ENCODE measurements around the gene KRTAP12-1.
"Not testable (repeated sequence)": the region's sequence is repeated elsewhere in the genome, so short reads cannot be mapped to it uniquely, and the experiment has no call there.

The KRTAP12-1 gene

DNA sequence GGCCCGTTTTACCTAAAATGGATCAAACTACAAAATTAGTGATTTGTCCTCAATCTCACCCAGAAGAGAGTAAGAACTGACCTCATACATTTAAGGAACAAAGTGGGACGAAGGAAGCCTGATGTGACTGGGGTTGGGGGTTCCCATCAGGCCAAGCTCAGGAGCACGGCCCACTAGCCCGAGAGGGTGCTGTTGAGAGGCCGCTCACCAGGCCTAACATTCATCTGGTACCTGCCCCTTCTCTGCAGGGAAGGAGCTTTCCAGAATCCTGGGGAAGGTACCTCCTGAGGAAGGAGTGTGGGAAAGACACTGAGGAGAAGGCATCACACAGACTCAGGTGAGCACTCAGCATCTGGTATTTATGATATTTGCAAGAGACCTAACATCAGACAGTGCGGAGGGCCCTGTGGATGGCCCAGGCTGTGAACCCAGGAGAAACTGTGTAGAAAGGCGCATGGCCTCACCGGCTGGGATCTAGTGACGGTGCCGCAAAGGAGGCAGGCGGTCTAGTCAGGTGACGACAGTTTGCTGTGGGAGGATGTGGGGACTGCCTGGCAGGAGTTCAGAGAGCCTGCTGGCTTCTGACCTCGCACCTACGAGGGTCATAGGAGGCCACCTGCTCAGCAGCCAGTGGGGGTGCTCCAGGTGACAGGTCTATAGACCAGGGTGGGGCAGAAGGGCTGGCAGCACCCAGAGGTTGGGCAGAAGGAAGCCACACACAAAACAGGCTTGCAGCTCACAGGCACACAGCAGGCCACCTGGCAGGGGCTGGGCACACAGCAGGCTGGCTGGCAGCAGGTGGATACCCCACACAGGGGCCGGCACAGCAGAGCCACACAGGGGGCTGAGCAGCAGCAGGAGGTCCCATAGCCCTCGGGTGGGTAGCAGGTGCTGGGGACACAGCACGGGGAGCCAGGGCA is 28.0 kb downstream of the KRTAP12-1 start:
- intact Hi-C loops (cut with DNase I) = no loop called here
- no peak for DNase-seq

DNA sequence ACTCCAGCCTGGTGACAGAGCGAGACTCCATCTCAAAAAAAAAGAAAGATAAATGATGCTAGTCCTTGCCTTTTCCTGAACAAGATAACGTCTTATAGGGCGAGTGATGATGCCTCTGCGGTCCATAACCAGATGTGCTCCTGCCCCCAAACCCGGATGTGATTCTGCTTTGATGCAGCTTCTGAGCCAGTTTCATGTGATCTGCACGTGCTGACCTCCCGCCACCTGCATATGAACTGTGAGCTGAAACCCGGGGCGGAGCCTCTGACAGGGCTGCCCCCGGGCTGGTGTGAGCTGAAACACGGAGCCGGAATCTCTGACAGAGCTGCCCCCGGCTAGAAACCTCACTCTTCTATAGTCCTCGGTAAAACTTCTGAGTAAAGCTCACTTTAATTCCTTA is 28.8 kb downstream of the KRTAP12-1 start:
- DNase-seq = no peak
- intact Hi-C loops (cut with DNase I) = no loop called here

DNA sequence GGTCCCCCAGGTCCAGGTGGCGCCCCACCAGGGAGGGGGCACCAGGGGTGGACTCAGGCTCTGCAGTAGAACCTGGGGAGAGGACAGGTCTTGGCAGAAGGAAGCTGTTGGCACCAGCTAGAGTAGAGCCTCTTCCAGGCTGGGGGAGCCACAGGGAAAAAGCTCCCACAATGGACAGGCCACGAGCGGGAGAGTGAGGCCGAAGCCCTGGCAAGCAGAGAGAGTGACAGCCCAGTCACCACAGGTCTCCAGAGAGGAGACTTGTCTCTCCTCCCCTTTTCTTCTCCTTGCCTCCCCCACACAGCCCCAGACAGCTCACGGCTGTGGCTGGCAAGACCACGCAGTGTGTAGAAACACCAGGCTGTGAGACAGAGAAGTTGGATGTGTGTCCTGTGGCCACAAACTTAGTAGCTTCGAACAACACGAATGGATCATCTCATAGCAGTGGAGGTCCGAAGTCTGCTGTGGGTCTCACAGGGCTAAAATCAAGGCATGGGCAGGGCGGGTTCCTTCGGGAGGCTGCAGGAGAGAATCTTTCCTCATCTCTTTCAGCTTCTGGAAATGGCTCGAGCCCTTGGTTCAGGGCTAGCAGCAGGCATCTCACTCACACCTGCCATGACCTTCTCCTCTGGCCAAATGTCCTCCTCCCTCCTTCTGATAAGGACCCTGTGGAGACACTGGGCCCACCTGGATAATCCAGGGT is 30.8 kb downstream of the KRTAP12-1 start:
- no peak for DNase-seq
- intact Hi-C loops (cut with DNase I) = no loop called here

DNA sequence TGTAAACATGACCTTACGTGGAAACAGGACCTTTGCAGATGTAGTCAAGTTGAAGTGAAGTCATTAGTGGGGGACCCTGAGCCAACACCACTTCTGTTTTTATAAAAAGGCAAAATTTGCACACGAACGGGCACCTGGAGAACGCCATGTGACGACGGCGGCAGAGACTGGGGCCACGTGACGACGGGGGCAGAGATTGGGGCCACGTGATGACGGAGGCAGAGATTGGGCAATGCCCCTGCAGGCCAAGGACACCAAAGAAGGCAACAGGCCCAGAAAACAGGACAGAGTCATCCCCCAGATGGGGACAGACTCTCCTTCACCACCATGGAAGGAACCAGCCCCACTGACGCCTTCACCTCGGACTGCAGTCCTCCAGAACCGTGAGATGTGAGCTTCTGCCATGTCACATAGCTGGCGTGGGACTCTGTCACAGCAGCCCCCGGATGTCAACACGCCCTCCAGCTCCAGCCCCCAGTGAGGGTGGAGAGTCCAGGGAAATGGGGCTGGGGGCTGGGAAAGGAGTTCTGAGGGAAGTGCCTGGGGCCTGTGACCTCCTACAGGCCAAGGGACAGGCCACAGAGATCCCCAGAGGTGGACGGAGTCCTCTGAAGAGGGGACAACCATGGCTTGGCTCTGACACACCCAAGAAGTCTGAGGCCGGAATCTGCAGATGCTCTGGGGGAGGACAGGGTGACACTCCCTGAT is 31.5 kb downstream of the KRTAP12-1 start:
- no peak for DNase-seq
- intact Hi-C loops (cut with DNase I) = no loop called here

DNA sequence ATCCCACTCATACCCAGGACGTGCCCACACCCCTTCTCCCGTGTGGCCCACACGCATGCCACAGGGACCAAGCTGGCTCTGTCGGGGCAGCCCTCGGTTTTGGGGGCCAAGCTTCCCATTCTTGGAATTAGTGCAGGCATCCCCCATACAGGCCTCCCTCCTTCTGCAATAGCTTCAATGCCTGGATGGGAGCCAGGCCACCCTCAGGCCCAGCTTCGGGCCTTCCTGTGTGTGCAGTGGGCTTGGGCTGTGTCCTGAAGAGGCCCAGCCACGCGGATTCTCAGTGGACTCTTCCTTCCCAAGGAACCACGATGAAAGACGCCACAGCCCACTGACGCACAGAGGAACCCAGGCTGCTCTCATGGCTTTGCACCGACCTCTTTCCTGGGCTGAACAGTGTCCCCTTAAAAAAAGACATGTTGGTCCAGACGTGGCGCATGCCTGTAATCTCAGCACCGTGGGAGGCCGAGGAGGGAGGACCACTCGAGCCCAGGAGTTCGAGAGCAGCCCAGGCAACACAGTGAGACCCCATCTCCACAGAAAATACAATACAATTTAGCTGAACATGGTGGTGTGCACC is 32.4 kb downstream of the KRTAP12-1 start:
- DNase-seq = no peak

DNA sequence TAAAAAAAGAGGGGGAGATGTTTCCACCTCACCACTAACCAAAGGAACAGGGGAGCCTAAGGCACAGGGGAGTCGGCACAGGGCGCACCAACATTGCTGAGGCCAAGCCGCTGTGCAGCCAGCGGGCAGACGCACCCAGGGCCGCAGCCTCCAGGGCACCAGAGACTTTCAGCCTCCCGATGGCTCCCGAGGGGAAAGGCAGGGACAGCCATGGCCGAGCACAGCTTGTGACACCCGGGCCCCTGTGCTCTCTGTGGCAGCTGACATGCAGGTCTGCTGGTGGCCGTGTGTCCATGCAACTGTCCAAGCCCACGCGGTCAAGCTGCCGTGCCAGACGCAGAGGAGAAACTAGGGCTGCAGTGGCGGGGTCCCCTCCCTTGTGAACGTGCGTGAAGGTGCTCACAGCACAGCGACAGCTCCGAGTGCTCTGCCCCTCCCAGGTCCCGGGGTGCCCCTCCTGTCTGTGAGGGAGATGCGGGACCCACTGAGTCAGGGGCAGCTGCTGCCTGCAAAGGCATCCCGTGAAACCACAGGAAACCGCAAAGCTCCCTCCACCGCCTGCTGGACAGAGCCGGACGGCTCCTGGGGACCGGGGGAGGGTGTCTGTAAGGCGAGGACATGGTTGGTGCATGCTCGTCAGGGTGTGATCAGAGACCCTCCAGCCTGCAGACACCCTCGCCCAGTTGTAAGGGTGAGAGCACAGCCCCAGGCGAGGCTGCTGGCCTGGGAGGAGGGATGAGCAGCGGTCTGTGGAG is 33.2 kb downstream of the KRTAP12-1 start:
- intact Hi-C loops (cut with DNase I) = no loop called here
- no peak for DNase-seq

More for the DNA sequence above, 32.4 kb downstream of the KRTAP12-1 start:
- intact Hi-C loops (cut with DNase I) = no loop called here

DNA sequence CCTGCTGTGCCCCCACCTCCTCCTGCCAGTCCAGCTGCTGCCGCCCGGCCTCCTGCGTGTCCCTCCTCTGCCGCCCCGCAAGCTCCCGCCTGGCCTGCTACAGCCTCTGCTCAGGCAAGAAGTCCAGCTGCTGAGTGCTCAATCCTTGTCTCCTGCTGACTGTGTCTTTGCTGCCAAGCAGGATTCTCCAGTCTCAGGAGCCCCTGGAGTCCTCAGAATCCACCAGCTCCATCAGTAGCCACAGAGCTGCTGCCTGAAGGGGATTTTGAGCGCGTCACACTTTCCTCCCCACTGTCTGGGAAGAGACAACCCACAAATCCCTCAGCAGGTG is 34.8 kb downstream of the KRTAP12-1 start:
- no peak for DNase-seq
- intact Hi-C loops (cut with DNase I) = no loop called here

DNA sequence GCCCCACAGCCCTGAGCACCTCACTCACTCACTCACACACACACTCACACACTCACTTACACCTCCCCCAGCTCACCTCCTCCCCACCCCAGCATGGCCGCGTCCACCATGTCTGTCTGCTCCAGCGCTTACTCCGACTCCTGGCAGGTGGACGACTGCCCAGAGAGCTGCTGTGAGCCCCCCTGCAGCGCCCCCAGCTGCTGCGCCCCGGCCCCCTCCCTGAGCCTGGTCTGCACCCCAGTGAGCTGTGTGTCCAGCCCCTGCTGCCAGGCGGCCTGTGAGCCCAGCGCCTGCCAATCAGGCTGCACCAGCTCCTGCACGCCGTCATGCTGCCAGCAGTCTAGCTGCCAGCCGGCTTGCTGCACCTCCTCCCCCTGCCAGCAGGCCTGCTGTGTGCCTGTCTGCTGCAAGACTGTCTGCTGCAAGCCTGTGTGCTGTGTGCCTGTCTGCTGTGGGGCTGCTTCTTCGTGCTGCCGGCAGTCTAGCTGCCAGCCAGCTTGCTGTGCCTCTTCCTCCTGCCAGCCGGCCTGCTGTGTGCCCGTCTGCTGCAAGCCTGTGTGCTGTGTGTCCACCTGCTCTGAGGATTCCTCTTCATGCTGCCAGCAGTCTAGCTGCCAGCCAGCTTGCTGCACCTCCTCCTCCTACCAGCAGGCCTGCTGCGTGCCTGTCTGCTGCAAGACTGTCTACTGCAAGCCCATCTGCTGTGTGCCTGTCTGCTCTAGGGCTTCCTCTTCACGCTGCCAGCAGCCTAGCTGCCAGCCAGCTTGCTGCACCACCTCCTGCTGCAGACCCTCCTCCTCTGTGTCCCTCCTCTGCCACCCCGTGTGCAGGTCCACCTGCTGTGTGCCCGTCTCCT is 35.4 kb downstream of the KRTAP12-1 start, which contains the start of gene KRTAP10-11:
Gene KRTAP10-11, plus strand, starts transcription at position 49 of the 856 bp plus-strand sequence. Its CDS starts 45 bp downstream, at position 94.
- intact Hi-C loops (cut with DNase I); DNase-seq: not testable (repeated sequence)

DNA sequence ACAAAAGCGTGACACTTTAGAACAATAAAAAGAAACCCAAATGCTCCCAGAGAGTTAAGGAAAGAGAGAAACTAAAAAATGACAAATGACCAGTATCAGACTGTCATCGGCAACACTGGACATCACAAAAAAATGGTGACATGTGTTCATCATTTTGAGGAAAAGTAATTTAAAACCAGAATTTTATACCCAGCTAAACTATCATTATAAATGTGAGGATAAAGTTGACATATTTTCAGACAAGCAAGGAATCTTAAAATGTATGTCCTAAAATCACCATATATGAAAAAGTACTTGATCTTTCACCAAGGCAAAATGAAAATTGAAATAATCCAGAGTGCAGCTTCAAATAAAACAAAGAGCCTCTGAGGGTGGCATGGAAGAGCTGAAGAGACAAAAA is 37.1 kb downstream of the KRTAP12-1 start:
- no peak for DNase-seq
- intact Hi-C loops (cut with DNase I) = no loop called here

DNA sequence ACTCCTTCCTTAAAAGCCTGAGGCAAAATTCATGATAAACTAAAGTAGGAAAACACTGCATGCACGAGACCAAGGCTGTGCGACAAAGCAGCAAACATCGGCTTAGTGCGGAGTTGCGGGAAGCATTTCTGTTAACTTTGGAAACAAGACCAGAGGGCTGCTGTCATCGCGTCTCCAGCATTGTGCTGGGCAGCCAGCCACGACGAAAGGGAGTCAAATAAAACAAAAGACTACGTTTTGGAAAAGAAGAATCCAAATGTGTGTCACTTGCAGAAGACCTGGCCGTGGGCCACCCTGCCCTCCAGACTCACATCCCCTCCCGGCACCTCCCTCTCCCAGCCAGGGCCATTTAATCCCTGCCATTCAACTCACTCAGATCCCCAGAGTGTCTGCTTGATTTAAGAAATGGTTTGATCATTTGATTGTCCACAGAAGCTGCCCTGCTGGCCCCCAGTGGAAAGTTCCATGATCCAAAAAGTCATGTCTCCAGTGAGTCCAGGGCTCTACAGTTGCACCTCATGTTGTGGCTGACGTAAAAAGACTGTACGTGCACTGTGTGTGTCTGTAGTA is 38.1 kb downstream of the KRTAP12-1 start:
- intact Hi-C loops (cut with DNase I) = no loop called here
- DNase-seq = no peak

DNA sequence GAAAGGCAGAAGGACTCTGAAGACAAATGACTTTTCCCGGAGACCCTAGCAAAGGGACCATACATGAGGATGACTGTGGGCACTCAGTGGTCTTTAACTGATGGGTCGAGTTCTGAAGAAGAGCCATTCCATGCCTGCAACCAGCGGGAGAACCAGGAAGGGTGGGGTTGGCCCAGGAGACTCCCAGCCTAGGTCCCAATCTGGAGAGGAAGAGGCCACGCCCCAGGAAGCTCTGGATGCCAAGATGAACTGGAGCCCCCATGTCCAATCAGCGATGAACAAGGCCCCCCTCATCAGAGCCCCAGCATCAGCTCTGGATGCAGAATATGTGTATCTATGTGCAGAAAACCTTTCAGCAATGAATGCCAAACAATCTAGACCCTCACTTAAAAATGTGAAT is 41.2 kb downstream of the KRTAP12-1 start:
- DNase-seq = no peak
- intact Hi-C loops (cut with DNase I) = no loop called here

DNA sequence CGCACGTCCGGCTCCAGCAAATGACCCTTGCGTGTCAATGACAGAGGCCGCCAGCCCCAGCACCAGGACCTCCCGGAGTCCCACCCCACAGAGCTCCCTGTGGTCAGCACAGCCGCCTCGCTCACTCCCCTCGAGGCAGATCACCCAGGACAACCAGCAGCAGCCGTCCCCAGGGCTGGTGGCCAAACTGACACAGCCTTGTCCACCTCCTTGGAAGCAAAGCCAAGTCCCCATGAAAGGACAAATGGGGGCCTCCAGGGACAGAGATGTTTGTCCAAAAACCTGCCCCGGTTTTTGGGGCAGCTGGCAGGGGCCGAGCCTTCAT is 42.7 kb downstream of the KRTAP12-1 start:
- intact Hi-C loops (cut with DNase I) = no loop called here

DNA sequence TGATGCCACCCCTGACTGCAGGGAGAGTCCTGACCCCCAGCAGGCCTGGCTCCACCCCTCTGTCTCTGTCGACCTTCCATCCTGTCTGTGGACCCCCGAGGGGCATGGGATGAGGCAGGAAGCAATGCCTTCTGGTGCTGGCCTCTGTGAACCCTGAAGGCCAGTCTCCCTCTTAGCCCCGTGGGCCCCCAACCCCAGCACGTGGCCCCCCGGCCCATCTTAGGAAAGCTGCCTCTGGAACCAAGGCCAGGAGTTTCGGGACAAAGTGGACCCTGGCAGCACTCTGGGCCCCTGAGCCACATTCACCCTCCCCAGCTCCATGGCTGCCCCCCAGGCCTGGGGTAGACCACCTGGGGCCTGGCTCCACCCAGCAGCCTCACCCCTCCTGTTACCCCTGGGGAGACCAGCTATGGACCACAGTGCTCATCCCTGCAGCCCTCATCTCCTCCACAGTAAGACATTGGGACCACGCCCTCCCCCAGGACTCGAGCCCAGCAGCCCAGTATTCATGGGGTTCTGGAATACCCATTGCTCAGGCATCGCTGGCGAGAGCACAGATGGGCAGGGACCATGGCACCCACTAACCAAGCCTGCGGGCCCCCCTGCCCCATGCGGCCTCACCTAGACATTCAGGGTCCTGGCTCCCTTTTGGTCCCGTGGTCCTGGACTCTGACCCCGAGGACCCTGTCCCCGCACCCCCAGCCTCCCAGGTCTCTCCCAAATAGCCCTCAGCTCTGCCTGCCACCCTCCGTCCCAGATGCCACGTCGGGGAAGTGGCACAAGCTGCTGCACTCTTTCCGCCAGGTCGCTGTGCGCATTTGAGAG is 43.2 kb downstream of the KRTAP12-1 start:
- DNase-seq; intact Hi-C loops (cut with DNase I): not testable (repeated sequence)

More for the DNA sequence above, 42.7 kb downstream of the KRTAP12-1 start:
- DNase-seq = no peak

DNA sequence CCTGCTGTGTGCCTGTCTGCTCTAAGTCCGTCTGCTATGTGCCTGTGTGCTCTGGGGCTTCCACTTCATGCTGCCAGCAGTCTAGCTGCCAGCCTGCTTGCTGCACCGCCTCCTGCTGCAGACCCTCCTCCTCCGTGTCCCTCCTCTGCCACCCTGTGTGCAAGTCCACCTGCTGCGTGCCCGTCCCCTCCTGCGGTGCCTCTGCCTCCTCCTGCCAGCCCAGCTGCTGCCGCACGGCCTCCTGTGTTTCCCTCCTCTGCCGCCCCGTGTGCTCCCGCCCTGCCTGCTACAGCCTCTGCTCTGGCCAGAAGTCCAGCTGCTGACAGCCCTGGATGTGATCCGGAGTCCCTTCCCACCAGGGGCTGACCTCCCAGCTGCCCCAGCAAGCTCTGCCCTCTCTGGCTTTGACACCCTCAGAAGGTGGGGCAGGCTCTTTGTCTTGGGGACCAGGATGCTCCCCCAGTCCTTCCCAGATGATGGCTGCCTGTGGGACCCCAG is 44.1 kb downstream of the KRTAP12-1 start:
- intact Hi-C loops (cut with DNase I); DNase-seq: not testable (repeated sequence)

DNA sequence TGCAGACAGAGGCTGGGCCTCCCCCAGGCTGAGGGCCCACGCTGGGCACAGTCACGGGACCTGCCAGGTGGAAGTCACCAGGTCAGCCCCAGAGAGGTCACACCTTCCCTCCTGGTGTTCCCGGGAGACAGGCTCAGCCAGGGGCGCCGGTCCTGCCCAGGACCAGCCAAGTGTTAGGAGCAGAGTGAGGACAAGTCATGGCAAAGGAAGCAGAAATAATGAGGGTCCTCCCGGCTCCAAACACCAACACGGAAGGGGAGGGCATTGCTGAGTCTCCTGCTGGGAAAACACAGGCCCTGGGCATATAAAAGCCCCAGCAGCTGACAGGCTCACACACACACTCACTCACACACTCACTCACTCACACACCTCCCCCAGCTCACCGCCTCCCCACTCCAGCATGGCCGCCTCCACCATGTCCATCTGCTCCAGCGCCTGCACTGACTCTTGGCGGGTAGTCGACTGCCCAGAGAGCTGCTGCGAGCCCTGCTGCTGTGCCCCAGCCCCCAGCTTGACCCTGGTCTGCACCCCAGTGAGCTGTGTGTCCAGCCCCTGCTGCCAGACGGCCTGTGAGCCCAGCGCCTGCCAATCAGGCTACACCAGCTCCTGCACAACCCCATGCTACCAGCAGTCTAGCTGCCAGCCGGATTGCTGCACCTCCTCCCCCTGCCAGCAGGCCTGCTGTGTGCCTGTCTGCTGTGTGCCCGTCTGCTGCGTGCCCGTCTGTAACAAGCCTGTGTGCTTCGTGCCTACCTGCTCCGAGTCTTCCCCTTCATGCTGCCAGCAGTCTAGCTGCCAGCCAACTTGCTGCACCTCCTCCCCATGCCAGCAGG is 44.7 kb downstream of the KRTAP12-1 start, which contains the start of gene KRTAP10-10:
Gene KRTAP10-10, plus strand, starts transcription at position 339 of the 833 bp plus-strand sequence. Its CDS starts 62 bp downstream, at position 401.
- DNase-seq = no peak
- intact Hi-C loops (cut with DNase I) = no loop called here

Measured in head of caudate nucleus (tissue), 42 donors.